GM19324 (cell line): ENCODE measurements around the gene ADAT3.

Source experiments
- ATAC-seq: cut with Tn5 transposase; IDR thresholded peaks from one replicate; pipeline ENCODE4 v1.9.1; 2021; ENCODE audit warnings: mild to moderate bottlenecking, moderate library complexity; ENCODE audit not compliant: unreplicated experiment, low FRiP score

The ADAT3 gene

DNA sequence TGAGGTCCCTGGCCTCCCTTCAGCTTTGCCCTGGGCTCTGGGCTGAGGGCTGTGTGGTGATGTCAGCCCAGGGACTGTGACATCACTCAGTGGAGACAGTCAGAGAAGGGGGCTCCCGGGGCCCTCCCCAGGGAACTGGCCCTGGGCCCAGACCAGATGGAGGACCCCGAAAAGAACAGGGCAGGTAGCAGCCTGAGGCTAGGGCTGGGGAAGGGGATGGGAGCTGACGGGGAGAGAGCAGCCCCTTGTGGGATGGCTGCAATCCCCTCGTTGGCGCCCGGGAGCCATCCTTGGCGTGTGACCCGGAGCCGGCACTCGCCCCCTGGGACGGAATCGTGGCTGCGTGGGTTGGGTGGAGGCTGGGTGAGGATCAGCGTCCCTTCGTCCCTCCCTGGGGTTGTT lies 49.3 kb downstream of the ADAT3 start:
- no peak for ATAC-seq

DNA sequence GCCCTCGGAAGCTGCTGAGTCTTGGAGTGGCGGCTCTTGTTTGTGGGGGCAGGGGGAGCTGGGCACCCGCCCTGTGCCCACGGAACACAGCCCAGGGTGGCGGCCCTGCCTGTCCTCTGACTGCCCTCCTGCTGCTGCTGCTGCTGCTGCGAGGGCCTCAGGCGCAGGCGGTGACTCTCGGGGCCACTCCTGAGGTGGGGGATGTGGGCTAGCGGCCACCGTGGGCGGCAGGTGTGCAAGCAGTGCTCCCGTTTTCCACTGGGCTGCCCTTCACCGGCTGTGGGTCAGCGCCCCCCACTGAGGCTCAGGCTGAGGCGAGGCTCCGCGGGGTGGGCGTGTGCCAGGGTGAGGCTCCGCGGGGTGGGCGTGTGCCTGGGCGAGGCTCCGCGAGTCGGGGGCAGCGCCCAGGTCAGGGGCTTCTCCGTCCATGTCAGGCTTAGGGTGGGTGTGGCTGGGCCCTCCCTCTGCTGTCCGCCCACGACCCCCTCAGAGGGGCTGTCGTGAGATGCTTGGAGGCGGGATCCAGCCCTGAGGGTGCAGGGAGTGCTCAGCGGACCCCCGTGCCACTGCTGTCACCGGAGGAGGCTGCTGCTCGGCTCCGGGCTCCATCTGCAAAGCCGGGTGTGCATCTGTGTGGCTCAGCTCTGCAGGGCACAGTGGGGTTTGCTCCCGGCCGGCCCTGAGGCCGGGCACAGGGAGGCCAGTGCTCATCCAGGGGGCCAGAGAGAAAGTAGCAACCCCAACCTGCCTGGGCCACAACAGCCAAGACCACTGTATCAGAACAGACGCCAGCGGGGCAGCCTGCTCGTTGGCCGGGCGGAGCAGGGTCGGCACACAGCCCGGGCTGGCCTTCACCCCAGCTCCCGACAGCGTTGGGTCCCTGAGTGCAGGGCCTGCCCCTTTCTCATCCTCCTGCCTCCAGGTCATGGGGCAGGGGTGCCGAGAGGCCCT lies 50.2 kb downstream of the ADAT3 start:
- no peak for ATAC-seq

DNA sequence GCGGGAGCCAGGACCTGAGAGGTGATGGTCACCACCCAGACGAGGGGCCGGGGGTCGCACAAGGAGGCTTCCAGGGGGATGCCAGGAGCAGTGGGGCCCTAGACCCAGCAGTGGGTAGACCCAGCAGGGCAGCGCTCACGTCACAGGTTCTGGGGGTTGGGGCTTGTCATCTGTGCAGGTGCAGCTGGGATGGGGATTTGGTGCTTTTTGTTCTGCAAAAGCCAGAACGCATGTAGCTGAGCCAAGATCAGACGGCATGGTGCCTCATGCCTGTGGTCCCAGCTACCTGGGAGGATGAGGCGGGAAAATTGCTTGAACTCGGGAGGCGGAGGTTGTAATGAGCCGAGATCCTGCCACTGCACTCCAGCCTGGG lies 50.9 kb downstream of the ADAT3 start:
- ATAC-seq = no peak

DNA sequence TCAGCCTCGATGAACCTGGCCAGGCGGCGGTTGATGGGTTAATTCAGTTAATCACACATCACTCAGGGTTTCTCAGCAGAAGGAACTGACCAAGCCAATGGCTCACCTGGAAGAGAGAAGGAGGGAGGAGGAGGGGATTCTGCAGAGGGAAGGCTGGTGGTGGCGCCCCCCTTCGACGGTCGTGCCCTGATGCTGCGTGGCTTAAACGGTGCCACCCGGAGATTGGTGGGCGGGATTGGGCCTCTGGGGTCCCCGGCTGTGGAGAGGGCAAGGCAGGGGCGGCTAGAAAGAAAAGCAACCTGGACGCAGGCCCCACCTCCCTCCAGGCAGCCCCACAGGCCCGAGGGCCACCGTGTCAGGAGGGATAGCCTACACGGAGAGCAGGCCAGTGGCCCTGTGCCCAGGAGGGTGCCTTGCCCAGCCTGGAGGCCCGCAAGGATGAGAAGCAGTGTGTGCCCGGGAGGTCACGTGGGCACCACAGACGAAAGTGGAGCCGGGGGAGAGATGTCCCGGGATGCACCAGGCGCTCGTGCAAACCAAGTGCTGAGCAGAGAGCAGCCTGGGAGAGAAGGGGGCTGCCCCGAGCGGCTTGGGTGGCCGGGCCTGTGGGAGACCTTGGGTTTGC lies 51.8 kb downstream of the ADAT3 start:
- ATAC-seq = no peak

DNA sequence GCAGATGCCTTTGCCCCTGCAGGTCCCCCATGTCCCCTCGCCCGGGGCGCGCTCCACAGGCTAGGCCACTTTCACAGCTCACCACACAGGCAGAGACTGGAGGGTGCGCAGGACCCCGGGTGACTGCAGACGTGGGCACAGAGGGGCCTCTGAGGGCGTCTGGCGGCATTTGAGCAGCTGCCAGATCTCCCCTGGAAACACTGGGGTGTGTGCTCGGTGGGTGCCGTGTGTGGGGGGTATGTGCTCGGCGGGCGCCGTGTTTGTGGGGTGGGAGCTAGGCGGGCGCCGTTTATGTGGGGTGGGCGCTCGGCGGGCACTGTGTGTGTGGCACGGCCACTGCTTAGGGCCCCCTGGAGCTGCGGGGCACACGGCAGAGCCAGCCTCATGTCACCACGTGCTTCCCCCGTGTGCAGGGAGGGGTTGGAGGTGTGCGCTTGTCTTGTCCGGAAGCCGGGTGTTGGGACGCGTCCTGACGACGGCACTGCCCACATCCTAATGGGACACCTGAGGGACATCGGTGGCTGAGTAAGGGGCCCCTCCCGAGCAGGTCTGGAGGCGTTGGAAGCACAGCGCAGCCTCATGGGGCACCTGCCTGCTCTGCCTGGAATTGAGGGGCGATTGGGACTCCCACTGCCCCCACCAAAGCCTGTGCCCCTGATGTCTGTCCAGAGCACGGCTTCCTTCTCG lies 52.5 kb downstream of the ADAT3 start:
- no peak for ATAC-seq

DNA sequence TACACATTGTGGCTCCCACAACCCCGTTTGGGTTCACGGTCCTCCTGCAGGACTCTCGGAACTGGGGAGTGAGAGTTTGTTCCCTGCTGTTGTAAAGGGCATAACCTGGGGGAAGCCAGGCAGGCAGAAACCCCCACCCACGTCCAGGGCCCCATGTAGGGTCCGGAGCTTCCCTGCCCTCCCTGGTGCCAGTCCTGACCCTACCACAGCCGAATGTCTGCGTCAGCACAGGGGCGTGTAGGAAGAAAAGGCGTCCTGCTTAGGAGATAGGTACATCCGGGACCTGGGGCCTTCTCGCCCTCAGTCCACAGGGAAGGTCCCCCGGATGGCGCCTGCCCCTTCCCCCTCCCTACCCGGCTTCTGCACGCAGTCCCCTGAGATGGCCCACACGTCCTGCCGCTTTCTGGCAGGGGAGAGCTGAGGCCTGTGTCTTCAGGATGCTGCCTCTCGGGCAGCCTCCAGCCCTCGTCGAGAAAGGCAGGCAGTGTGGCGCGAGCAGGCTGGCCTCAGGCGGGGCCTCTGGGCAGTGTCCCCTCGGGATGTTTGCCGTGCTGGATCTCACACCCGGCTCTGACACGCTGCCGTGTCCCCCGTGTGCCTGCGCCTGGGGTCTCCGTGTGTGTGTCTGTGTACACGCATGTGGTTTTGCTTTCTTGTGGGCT lies 54.9 kb downstream of the ADAT3 start:
- ATAC-seq = no peak

- ATAC-seq = no peak
These were observed 56.0 kb downstream of the ADAT3 start for GRCh38 chr19:1961000-1961883.

DNA sequence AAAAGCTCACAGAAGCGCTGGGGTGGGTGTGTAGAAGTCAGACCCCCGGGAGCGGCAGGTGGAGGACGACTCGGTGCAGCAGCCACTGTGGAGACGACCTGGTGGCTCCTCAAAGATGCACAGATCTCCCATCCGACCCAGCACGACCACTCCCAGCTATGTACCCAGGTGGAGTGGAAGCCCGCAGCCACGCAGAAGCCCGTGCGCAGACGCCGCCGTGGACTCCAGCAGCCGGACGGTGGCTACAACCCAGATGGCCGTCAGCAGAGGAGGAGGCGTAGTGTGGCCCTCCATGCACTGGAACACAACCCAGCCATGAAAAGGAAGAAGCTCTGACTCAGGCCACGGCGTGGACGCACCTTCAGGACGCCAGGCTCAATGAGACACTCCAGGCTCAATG lies 57.5 kb downstream of the ADAT3 start:
- ATAC-seq = no peak
